Measurements from ENCODE around the gene PRSS33. TPM values are rescaled to one million over a fixed set of nuclear protein-coding genes. Genes with fewer than 3 reads are reported as not detected.

The PRSS33 gene
- total and polyA plus RNA-seq, 2 of the 8 experiments (the other 6 are each of a cell fraction or from before 2014, with no cell fraction given): 0.09 TPM; not detected in 1

GRCh38 chr16:2761472-2761871 is 25.9 kb downstream of the PRSS33 start (continued):
- TF ChIP-seq USF2 (IDR thresholded peaks at IDR 0.05; ENCODE audit: low read length): no peak
- TF ChIP-seq HDAC2 (IDR thresholded peaks at IDR 0.05; ENCODE audit: borderline replicate concordance in 1 of 2, low read depth in 2 of 2, low read length in 2 of 2): no peak
- no peak for TF ChIP-seq TBP (IDR thresholded peaks at IDR 0.05; ENCODE audit: low read depth, low read length)
- TF ChIP-seq SUZ12 (IDR thresholded peaks at IDR 0.05; ENCODE audit: low read length): no peak
- no peak for TF ChIP-seq CEBPB (IDR thresholded peaks at IDR 0.05; ENCODE audit: low read depth, low read length)
- TF ChIP-seq MAFK (IDR thresholded peaks at IDR 0.05; ENCODE audit: low read depth, low read length): no peak
